Omental fat pad (tissue), 4 donors: ENCODE measurements around the gene ZNF212. TPM values are rescaled to one million over a fixed set of nuclear protein-coding genes. Genes with fewer than 3 reads are reported as not detected.
"Not testable (repeated sequence)": the region's sequence is repeated elsewhere in the genome, so short reads cannot be mapped to it uniquely, and the experiment has no call there.

Source experiments
- ATAC-seq: fragments of 150-250 bp; one replicate; pipeline ENCODE4 v1.9.1; 2016; ENCODE audit warnings: mild to moderate bottlenecking, moderate library complexity; ENCODE audit not compliant: low FRiP score
- DNase-seq: peaks from one replicate; pipeline ENCODE4 v3.0.0-alpha.2; 2019; ENCODE audit warnings: low spot score
- total RNA-seq, 4 donors: library from RNA; depleted of rRNA; stranded (reverse); fragments of >200 nt; gene quantifications; one replicate each; pipeline ENCODE4 v1.1.0, GENCODE V29; 2016
- TF ChIP-seq, protein P1 (sequence below), 3 donors: fragments of 450-650 bp; IDR thresholded peaks; one replicate each; pipeline ENCODE4 v1.5.1; 2016 to 2017; ENCODE audit warnings: antibody characterized with exemption in 3 of 3, mild to moderate bottlenecking in 3 of 3, moderate library complexity in 2 of 3

Gene ZNF212
- total RNA-seq, 4 donors from 2014 or later, result 2.4 to 8.5 (median 5.0) TPM

DNA sequence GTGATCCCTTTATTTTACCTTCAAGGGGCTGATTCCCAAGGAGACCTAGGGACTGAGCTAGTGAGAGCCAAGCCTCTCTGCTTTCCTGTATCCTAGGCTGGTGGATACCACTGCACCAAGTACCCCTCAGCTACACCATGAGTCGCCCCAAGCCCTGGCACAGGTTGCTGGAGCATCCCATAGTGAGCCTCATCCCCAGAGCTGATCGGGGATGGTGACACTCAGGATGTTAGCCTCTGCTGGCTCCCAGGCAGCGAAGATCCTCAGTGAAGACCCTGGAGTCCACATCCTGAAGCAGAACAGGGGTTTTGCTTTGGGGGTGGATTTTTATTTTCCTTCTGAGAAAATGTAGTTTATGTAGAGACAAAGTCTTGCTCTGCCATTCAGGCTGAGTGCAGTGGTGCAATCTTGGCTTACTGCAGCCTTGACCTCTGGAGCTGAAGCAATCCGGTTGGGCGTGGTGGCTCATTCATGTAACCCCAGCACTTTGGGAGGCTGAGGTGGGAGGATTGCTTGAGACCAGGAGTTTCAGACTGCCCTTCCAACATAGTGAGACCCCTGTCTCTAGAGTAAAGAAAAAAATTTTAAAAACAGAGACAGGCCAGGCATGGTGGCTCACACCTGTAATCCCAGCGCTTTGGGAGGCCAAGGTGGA, 12.5 kb upstream of the ZNF212 start:
- TF ChIP-seq, protein P1, sequence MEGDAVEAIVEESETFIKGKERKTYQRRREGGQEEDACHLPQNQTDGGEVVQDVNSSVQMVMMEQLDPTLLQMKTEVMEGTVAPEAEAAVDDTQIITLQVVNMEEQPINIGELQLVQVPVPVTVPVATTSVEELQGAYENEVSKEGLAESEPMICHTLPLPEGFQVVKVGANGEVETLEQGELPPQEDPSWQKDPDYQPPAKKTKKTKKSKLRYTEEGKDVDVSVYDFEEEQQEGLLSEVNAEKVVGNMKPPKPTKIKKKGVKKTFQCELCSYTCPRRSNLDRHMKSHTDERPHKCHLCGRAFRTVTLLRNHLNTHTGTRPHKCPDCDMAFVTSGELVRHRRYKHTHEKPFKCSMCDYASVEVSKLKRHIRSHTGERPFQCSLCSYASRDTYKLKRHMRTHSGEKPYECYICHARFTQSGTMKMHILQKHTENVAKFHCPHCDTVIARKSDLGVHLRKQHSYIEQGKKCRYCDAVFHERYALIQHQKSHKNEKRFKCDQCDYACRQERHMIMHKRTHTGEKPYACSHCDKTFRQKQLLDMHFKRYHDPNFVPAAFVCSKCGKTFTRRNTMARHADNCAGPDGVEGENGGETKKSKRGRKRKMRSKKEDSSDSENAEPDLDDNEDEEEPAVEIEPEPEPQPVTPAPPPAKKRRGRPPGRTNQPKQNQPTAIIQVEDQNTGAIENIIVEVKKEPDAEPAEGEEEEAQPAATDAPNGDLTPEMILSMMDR (IDR thresholded peaks at IDR 0.05), result no peak
- ATAC-seq (no peak), DNase-seq (no peak)

DNA sequence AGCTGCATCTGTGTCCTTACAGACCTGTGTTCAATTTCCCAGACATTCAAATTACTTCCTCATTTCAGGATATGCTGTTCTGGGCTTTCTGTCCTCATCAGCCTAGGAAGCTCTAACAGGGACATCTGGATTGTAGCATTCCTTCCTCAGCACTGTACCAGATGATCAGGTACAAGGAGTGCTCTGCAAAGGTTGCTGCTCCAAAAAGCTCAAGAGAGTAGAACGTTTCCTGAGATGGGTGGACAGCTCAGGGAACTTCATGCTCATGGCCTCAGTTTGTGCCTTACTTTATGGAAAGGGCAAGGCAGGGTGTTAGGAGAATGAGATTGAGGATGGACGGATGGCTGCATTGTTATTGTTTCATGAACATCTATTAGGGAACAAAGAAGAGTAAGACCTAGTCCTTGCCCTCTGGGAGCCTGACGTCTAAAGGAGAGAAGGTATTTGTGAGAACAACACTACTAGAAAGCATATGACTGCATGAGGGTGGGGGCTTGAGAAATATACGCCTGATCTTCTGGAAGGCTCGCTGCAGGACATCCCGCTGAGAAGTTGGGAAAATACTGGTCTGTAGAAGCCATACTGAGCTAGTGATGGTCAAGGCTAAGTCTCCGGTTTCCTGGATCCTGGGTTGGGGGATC, 10.5 kb upstream of the ZNF212 start:
- DNase-seq (no peak), ATAC-seq (no peak)
- TF ChIP-seq, protein P1 (IDR thresholded peaks at IDR 0.05), result no peak

DNA sequence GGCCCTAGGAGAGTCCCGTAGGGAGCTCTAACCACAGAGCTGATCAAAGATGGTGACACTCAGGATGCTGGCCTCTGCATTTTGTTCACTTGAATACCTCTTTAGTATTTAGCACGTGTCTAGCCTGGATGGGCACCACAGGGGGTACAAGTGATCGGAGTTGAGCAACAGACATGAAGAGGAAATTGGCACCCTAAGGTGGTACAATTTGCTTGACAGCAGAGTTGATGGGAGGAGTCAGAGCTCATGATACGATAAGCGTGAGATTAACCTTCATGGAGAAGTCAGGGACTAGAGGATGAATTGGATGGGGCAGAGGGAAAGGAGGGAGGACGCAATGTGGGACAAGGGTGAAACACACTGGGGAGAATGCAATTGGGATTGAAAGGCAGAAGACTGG, 9.9 kb upstream of the ZNF212 start:
- no peak for DNase-seq
- TF ChIP-seq, protein P1 (IDR thresholded peaks at IDR 0.05), result no peak
- ATAC-seq, result no peak

DNA sequence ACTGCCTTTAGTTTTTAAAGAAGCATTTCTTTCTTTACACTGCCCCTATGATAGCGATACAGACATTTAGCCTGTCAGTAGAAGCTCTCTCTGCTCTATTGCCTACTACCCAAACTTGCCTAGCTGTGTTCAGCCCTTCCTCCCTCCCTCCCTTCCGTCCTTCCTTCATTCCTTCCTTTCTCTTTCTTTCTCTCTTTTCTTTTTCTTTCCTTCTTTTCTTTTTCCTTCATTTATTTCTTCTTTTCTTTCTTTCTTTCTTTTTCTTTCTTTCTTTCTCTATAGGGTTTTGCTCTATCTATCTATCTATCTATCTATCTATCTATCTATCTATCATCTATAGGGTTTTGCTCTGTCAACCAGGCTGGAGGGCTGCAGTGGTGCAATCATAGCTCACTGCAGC, 7.1 kb upstream of the ZNF212 start:
- TF ChIP-seq, protein P1 (IDR thresholded peaks at IDR 0.05), result no peak
- ATAC-seq, result no peak

DNA sequence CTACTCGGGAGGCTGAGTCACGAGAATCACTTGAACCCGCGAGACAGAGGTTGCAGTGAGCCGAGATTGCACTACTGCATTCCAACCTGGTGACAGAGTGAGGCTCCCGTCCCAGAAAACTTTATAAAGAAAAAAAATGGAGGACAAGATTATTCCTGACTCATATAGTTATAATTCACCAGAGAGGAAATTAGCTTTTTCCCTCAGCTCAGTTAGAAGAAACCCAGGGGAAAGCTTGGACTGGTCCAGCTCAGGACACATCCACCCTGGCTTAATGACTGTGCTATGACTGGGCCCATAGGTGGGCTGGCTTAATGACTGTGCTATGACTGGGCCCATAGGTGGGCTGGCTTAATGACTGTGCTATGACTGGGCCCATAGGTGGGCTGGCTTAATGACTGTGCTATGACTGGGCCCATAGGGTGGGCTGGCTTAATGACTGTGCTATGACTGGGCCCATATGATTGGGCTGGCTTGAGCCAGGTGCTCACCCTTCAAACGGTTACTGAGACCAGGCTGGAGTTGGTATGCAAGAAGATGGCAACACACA, 5.7 kb upstream of the ZNF212 start:
- ATAC-seq, DNase-seq: not testable (repeated sequence)

More for the DNA sequence above, 7.1 kb upstream of the ZNF212 start:
- DNase-seq, result no peak

DNA sequence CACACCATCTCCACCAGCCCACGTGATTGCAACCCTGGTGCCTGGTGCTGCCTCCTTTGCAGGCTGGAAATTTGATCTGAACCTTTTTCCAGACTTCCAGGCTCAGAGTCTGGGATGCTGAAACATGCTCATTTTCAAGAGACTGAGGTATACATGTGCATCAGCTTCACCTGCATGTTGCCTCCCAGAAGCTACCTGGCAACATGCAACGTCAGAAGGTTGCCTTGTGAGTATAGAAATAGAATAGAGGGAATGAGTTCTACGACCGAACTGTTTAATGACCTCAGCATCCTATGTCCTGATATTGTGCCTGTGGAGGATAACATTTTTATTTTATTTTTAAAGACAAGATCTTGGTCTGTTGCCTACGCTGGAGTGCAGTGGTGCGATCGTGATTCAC, 1.9 kb upstream of the ZNF212 start:
- TF ChIP-seq, protein P1 (IDR thresholded peaks at IDR 0.05), result no peak
- no peak for ATAC-seq
- no peak for DNase-seq

DNA sequence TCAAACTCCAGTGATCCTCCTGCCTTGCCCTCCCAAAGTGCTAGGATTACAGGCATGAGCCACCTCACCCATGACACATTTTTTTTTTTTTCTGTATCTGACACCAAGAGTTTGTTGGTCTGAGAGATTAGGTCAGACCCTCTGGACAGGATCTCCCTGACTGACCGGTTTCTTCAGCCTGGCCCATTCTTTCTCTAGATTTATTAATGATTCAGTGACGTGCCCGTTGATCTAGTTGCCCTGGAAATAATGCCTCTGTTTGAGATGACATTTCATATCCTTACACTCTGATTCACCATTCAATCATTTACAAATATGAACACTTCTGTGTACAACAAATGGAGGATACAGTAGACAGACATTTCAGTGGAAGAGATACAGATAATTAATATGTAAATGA, 1.4 kb upstream of the ZNF212 start:
- TF ChIP-seq, protein P1 (IDR thresholded peaks at IDR 0.05), result no peak
- ATAC-seq, result no peak
- no peak for DNase-seq
